ENCODE results near the gene LGALS9C.
"Not testable (repeated sequence)": the region's sequence is repeated elsewhere in the genome, so short reads cannot be mapped to it uniquely, and the experiment has no call there.

Gene LGALS9C

GRCh38 chr17:18478977-18479595 is 2.5 kb downstream of the LGALS9C start:
- not testable (repeated sequence) for DNase-seq (ENCODE audit: low read depth)

GRCh38 chr17:18481775-18482174 is 5.2 kb downstream of the LGALS9C start:
- DNase-seq (ENCODE audit: low read depth): not testable (repeated sequence)

GRCh38 chr17:18485936-18486464 is 9.4 kb downstream of the LGALS9C start:
- not testable (repeated sequence) for DNase-seq (ENCODE audit: low read depth)

- DNase-seq (ENCODE audit: low read depth): not testable (repeated sequence)
These were observed 11.0 kb downstream of the LGALS9C start for GRCh38 chr17:18487633-18488032.

GRCh38 chr17:18488622-18489021 is 12.0 kb downstream of the LGALS9C start:
- not testable (repeated sequence) for DNase-seq (ENCODE audit: low read depth)

- DNase-seq (ENCODE audit: low read depth): not testable (repeated sequence)
These were observed 13.4 kb downstream of the LGALS9C start for GRCh38 chr17:18490016-18490415.

- DNase-seq (ENCODE audit: low read depth): not testable (repeated sequence)
These were observed 16.3 kb downstream of the LGALS9C start for GRCh38 chr17:18492712-18493480.

GRCh38 chr17:18494250-18494768 is 17.7 kb downstream of the LGALS9C start:
- DNase-seq (ENCODE audit: low read depth): not testable (repeated sequence)

GRCh38 chr17:18497044-18497443 is 20.5 kb downstream of the LGALS9C start:
- DNase-seq (ENCODE audit: low read depth): not testable (repeated sequence)

GRCh38 chr17:18499100-18499499 is 22.5 kb downstream of the LGALS9C start:
- not testable (repeated sequence) for DNase-seq (ENCODE audit: low read depth)

GRCh38 chr17:18499756-18500155 is 23.2 kb downstream of the LGALS9C start:
- DNase-seq (ENCODE audit: low read depth): not testable (repeated sequence)

GRCh38 chr17:18500281-18500680 is 23.7 kb downstream of the LGALS9C start:
- DNase-seq (ENCODE audit: low read depth): not testable (repeated sequence)

- not testable (repeated sequence) for DNase-seq (ENCODE audit: low read depth)
These were observed 24.2 kb downstream of the LGALS9C start for GRCh38 chr17:18500816-18501215.

- not testable (repeated sequence) for DNase-seq (ENCODE audit: low read depth)
These were observed 26.6 kb downstream of the LGALS9C start for GRCh38 chr17:18503221-18503620.

GRCh38 chr17:18507729-18508128 is 31.1 kb downstream of the LGALS9C start:
- DNase-seq (ENCODE audit: low read depth): not testable (repeated sequence)

GRCh38 chr17:18508667-18509066 is 32.1 kb downstream of the LGALS9C start:
- not testable (repeated sequence) for DNase-seq (ENCODE audit: low read depth)

GRCh38 chr17:18521100-18521499 is 44.5 kb downstream of the LGALS9C start:
- DNase-seq (ENCODE audit: low read depth): not testable (repeated sequence)

- not testable (repeated sequence) for DNase-seq (ENCODE audit: low read depth)
These were observed 48.4 kb downstream of the LGALS9C start for GRCh38 chr17:18525015-18525414.

GRCh38 chr17:18526168-18526800 is 49.7 kb downstream of the LGALS9C start:
- not testable (repeated sequence) for DNase-seq (ENCODE audit: low read depth)

- DNase-seq (ENCODE audit: low read depth): not testable (repeated sequence)
These were observed 50.8 kb downstream of the LGALS9C start for GRCh38 chr17:18527354-18527753.

GRCh38 chr17:18528435-18528834 is 51.8 kb downstream of the LGALS9C start:
- DNase-seq (ENCODE audit: low read depth): not testable (repeated sequence)

- not testable (repeated sequence) for DNase-seq (ENCODE audit: low read depth)
These were observed 52.4 kb downstream of the LGALS9C start for GRCh38 chr17:18528899-18529500.
